ENCODE data around the gene NCAPG2. TPM values are rescaled to one million over a fixed set of nuclear protein-coding genes. Genes with fewer than 3 reads are reported as not detected.
"Not testable (repeated sequence)": the region's sequence is repeated elsewhere in the genome, so short reads cannot be mapped to it uniquely, and the experiment has no call there.

NCAPG2 gene
- total and polyA plus RNA-seq, 5 donors, result 2.3 to 8.5 (median 5.8) TPM

DNA sequence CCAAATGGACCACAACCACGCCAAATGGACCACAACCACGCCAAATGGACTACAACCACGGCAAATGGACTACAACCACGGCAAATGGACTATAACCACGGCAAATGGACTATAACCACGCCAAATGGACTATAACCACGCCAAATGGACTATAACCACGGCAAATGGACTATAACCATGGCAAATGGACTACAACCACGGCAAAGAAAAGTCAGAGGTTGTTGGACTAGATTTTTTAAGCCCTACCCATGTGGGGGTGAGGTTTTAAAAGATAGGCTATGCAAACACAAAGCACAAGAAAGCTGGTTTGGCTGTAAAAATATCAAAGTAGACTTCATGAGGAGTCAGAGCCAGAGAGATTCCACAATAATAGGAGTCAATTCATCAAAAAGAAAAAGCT lies 55.8 kb downstream of the NCAPG2 start:
- Histone ChIP-seq H3K27me3 (ENCODE audit: control insufficient read depth, insufficient read depth) (no peaks in the 10 kb centered on the region), H3K9me3 (ENCODE audit: control insufficient read depth, low read length) (no peaks in the 10 kb centered on the region), H3K4me3 (ENCODE audit: low read length) (no peak overlapping the region), H3K4me1 (ENCODE audit: control insufficient read depth, insufficient read depth, low read length) (peaks cover 2% of the 10 kb centered on the region), H3K27ac (ENCODE audit: low read length) (no peak overlapping the region)
- ATAC-seq, result no peak
- DNase-seq, result no peak
- intact Hi-C loops (cut with DNase I), result no loop called here
- 97% methylated on average over 9 of the region's 9 CpGs for WGBS

DNA sequence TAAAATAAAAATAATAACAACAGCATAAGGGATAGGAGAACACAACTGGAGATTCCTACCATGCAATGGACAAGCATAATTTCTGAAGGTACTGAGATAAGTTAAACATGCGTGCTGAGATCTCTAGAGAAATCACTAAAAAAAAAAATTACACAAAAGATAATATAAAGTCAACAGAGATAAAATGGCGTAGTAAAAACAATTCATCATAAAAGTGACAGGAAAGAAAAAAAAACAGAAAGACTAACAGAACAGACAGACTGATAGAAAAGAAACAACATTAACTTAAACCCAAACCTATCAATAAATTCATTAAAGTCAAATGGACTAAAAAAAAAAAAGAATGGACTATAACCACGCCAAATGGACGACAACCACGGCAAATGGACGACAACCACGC lies 56.4 kb downstream of the NCAPG2 start:
- Histone ChIP-seq H3K4me3 (ENCODE audit: low read length) (no peak overlapping the region), H3K27me3 (ENCODE audit: control insufficient read depth, insufficient read depth) (no peaks in the 10 kb centered on the region), H3K9me3 (ENCODE audit: control insufficient read depth, low read length) (no peaks in the 10 kb centered on the region), H3K27ac (ENCODE audit: low read length) (no peak overlapping the region), H3K4me1 (ENCODE audit: control insufficient read depth, insufficient read depth, low read length) (peaks cover 2% of the 10 kb centered on the region)
- no peak for DNase-seq
- 97% methylated on average over 7 of the region's 7 CpGs for WGBS
- intact Hi-C loops (cut with DNase I), result no loop called here
- ATAC-seq, result no peak

DNA sequence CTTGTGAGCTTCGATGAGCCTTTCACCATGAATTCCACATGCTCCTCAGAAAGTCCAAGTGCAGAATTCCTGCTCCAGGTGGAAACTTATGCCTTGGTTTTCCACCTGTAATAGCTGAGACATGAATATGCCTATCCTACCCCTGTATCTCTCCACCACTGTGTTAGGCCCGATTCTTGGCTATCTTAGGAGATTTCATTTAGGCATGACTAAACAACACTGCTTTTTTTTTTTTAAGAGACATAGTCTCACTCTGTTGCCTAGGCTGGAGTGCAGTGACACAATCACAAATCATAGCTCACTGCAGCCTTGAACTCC lies 57.2 kb downstream of the NCAPG2 start:
- Histone ChIP-seq H3K4me3 (ENCODE audit: low read length) (no peak overlapping the region), H3K27ac (ENCODE audit: low read length) (no peak overlapping the region), H3K4me1 (ENCODE audit: control insufficient read depth, insufficient read depth, low read length) (peaks cover 2% of the 10 kb centered on the region), H3K27me3 (ENCODE audit: control insufficient read depth, insufficient read depth) (no peaks in the 10 kb centered on the region), H3K9me3 (ENCODE audit: control insufficient read depth, low read length) (no peaks in the 10 kb centered on the region)
- DNase-seq (no peak), ATAC-seq (no peak)
- intact Hi-C loops (cut with DNase I), result no loop called here
- 92% methylated on average over 2 of the region's 2 CpGs for WGBS

DNA sequence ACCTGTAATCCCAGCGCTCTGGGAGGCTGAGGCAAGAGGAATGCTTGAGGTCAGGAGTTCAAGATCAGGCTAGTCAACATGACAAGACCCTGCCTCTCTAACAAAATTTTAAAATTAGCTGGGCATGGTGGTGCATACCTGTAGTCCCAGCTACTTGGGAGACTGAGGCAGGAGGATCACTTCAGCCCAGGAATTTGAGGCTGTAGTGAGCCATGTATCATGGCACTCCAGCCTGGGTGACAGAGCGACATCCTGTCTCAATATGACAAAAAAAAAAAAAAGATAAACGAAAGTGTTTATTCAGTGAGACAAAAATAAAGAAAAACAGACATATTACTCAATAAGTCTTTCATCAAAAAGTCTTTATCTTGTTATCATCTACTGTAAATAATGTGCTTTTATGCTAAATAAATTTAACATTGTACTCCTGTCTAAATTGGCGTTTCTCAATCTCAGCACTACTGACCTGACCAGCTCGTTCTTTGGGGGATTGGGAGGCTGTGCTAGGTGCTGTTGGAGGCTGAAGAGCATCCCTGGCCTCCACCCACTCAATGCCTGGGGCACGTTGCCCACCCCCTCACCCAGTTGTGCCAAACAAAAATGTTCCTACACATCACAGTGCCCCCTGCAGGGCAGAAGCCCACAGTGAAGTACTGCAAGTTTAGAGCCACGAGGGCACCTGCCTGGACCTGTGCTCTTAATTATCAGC lies 57.7 kb downstream of the NCAPG2 start:
- Histone ChIP-seq H3K4me3 (ENCODE audit: low read length) (no peak overlapping the region), H3K9me3 (ENCODE audit: control insufficient read depth, low read length) (no peaks in the 10 kb centered on the region), H3K27ac (ENCODE audit: low read length) (no peak overlapping the region), H3K4me1 (ENCODE audit: control insufficient read depth, insufficient read depth, low read length) (peaks cover 4% of the 10 kb centered on the region), H3K27me3 (ENCODE audit: control insufficient read depth, insufficient read depth) (no peaks in the 10 kb centered on the region)
- intact Hi-C loops (cut with DNase I), result no loop called here
- ATAC-seq (no peak), DNase-seq (no peak)
- WGBS, result 94% methylated on average over 7 of the region's 7 CpGs

DNA sequence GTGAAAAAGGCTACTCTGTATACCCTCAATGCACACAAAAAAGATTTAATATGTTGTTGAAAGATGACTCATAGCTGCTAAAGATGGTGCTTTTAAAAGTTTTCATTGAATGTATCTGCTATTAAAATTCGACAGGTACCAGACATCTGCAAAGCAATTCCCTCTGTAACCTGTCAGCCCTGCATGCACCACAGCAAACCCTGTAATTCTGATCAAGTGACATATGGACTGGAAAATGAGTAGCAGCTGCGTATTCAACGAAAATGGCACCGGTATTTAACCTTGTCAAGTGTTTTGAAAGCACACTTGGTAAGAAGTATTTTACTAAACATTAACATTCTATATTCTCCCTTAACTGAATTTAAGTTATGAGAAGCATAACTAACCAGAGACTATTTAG lies 58.8 kb downstream of the NCAPG2 start:
- 96% methylated on average over 4 of the region's 4 CpGs for WGBS
- peaks cover 4% of the 10 kb centered on the region for H3K4me1 ChIP-seq (ENCODE audit: control insufficient read depth, insufficient read depth, low read length)
- no peak for DNase-seq

DNA sequence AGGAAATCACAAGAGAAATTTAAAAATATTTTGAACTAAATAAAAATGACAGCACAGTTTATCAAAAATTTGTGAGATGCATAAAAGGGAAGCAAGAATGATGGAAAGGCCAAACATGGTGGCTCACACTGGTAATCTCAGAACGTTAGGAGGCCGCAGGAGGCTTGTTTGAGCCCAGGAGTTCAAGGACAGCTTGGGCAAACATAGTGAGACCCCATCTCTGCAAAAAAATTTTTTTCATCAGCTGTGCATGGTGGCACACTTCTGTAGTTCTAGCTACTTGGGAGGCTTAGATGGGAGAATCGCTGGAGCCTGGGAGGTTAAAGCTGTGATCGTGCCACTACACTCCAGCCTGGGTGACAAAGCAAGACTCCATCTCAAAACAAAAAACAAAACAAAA lies 62.5 kb downstream of the NCAPG2 start:
- Histone ChIP-seq H3K9me3 (ENCODE audit: control insufficient read depth, low read length) (no peaks in the 10 kb centered on the region), H3K27me3 (ENCODE audit: control insufficient read depth, insufficient read depth) (no peaks in the 10 kb centered on the region), H3K4me1 (ENCODE audit: control insufficient read depth, insufficient read depth, low read length) (peaks cover 2% of the 10 kb centered on the region), H3K4me3 (ENCODE audit: low read length) (no peak overlapping the region), H3K27ac (ENCODE audit: low read length) (no peak overlapping the region)
- no peak for ATAC-seq
- intact Hi-C loops (cut with DNase I), result no loop called here
- 99% methylated on average over 4 of the region's 4 CpGs for WGBS
- DNase-seq, result no peak

More for the DNA sequence above, 58.8 kb downstream of the NCAPG2 start:
- Histone ChIP-seq H3K27ac (ENCODE audit: low read length) (no peak overlapping the region), H3K9me3 (ENCODE audit: control insufficient read depth, low read length) (no peaks in the 10 kb centered on the region), H3K4me3 (ENCODE audit: low read length) (no peak overlapping the region), H3K27me3 (ENCODE audit: control insufficient read depth, insufficient read depth) (no peaks in the 10 kb centered on the region)
- intact Hi-C loops (cut with DNase I), result no loop called here
- no peak for ATAC-seq

DNA sequence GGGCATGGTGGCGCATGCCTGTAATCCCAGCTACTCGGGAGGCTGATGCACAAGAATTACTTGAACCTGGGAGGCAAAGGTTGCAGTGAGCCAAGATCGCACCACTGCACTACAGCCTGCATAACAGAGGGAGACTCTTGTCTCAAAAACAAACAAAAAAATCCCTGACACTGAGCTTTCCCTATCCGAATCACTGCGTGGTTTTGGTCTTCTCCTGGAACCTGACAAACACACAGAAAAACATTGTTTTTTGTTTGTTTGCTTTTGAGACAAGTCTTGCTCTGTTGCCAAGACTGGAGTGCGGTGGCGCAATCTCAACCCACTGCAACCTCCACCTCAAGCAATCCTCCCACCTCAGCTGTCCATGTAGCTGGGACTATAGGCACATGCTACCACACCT lies 66.6 kb downstream of the NCAPG2 start:
- Histone ChIP-seq H3K4me1 (ENCODE audit: control insufficient read depth, insufficient read depth, low read length) (peaks cover 2% of the 10 kb centered on the region), H3K9me3 (ENCODE audit: control insufficient read depth, low read length) (no peaks in the 10 kb centered on the region), H3K27me3 (ENCODE audit: control insufficient read depth, insufficient read depth) (no peaks in the 10 kb centered on the region), H3K4me3 (ENCODE audit: low read length) (no peak overlapping the region), H3K27ac (ENCODE audit: low read length) (no peak overlapping the region)
- DNase-seq (no peak), ATAC-seq (no peak)
- intact Hi-C loops (cut with DNase I), result no loop called here
- WGBS, result 91% methylated on average over 7 of the region's 7 CpGs

DNA sequence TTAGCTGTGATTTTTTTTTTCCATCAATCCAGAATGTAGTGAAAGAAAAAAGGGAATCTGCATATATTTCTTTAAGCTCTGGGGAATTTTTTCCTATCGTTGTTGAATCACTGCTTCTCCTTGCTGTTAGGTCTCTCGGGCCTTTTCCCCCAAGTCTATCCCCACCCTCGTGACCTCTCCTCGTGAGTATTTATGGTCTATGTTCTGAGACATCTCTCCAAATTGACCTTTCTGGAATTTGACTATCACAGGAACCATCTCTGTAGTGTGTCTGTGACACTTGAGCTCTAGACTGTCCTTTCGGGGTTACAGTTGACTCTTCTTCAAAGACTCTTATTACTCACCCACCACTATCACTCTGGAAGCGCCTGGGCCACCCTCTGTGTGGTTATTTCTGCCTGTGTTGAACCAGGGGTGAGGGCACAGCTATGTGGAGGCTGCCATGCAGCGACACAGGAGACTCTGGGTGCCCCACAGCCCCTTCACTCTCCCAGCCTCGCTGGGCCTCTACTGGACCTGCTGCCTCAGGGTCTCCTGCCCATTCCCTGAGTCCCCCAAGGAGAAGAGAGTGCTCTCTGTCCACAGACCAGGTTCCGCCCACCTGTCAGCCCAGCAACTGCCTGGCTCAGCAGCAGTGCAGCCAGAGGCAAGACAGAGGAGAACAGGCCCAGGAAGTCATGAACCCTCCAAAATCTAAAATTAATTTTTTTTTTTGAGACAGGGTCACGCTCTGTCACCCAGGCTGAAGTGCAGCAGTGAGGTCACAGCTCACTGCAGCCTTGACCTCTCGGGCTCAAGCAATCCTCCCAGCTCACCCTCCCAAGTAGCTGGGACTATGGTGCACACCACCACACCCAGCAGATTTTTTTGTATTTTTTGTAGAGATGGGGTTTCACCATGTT lies 71.3 kb downstream of the NCAPG2 start:
- Histone ChIP-seq H3K4me1 (ENCODE audit: control insufficient read depth, insufficient read depth, low read length) (no peaks in the 10 kb centered on the region), H3K27ac (ENCODE audit: low read length) (no peak overlapping the region), H3K9me3 (ENCODE audit: control insufficient read depth, low read length) (no peaks in the 10 kb centered on the region), H3K27me3 (ENCODE audit: control insufficient read depth, insufficient read depth) (no peaks in the 10 kb centered on the region), H3K4me3 (ENCODE audit: low read length) (no peak overlapping the region)
- no peak for DNase-seq
- intact Hi-C loops (cut with DNase I), result no loop called here
- WGBS, result 83% methylated on average over 11 of the region's 11 CpGs
- peak in 1 of 2 donors; percentile 64 for ATAC-seq

DNA sequence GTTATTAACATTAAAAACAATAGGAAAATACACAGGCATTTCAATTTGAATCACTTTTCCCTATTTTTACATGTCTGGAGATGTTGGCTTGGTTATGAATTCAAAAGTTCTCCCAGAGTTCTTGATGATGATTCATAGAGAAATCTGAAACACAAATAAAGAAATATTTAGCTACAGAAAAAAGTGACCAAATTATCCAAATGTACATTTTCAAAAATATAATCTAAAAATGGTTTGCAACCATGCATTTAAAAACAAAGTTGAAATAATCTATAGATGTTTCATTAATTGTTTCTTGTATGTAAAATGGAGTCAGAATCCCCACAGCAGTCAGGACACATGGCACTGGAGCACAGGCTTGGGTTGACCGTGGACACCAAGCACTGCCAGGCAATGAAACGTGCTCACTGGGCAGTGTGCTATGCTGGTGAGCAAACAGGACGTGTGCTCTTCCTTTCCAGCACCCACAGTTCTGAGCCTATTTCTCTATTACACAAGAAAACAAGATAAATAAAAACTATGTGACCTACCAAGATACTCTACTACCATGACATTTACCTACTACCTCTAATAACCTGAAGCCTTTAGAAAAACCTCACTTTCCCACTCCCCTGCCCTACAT lies 72.9 kb downstream of the NCAPG2 start:
- no peaks in the 10 kb centered on the region for H3K4me1 ChIP-seq (ENCODE audit: control insufficient read depth, insufficient read depth, low read length)
- DNase-seq (no peak), ATAC-seq (no peak)
- H3K9me3 ChIP-seq (ENCODE audit: control insufficient read depth, low read length), result no peaks in the 10 kb centered on the region
- no peaks in the 10 kb centered on the region for H3K27me3 ChIP-seq (ENCODE audit: control insufficient read depth, insufficient read depth)
- H3K4me3 ChIP-seq (ENCODE audit: low read length), result no peak overlapping the region
- intact Hi-C loops (cut with DNase I), result no loop called here
- WGBS, result 90% methylated on average over 3 of the region's 3 CpGs
- H3K27ac ChIP-seq (ENCODE audit: low read length), result no peak overlapping the region

DNA sequence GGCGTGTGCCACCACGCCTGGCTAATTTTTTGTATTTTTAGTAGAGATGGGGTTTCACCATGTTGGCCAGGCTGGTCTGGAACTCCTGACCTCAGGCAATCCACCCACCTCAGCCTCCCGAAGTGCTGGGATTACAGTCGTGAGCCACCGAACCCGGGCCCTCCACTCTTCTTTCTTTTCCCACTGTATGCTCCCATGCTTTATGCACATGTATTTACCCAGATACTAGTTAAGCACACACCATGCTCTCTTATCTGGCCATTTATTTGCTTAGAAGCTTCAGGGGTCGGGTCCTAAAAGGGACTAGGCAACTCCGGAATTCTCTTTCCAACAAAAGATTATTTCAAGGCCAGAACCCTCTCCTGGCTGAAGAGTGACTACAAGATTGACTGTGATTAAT lies 78.3 kb downstream of the NCAPG2 start:
- H3K9me3 ChIP-seq (ENCODE audit: control insufficient read depth, low read length); ATAC-seq; intact Hi-C loops (cut with DNase I); H3K27ac ChIP-seq (ENCODE audit: low read length); DNase-seq; H3K4me1 ChIP-seq (ENCODE audit: control insufficient read depth, insufficient read depth, low read length); H3K4me3 ChIP-seq (ENCODE audit: low read length); H3K27me3 ChIP-seq (ENCODE audit: control insufficient read depth, insufficient read depth): not testable (repeated sequence)
- WGBS, result 94% methylated on average over 8 of the region's 8 CpGs

DNA sequence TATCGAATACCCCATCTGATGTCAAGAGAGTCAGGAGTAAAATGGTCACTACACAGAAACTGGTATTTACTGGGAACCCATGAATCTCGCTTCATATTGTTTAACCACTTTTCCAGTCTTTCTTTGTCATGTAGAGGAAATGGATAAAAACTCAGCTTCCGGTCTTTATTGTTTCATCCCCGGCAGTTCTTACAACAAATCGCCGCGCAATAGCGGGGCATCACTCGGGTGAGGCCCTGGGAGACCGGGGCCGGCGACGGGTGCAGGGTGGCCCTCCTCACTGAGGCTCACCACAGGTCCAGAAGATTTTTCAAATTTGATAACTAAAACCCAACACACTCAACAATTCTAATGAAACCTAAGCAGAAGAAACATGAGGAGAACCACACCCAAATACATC lies 81.4 kb downstream of the NCAPG2 start:
- 86% methylated on average over 13 of the region's 13 CpGs for WGBS
- no peak overlapping the region for H3K27ac ChIP-seq (ENCODE audit: low read length)
- no peaks in the 10 kb centered on the region for H3K27me3 ChIP-seq (ENCODE audit: control insufficient read depth, insufficient read depth)
- no peaks in the 10 kb centered on the region for H3K4me1 ChIP-seq (ENCODE audit: control insufficient read depth, insufficient read depth, low read length)
- H3K4me3 ChIP-seq (ENCODE audit: low read length), result no peak overlapping the region
- H3K9me3 ChIP-seq (ENCODE audit: control insufficient read depth, low read length), result no peaks in the 10 kb centered on the region
- DNase-seq (no peak), ATAC-seq (no peak)
- intact Hi-C loops (cut with DNase I), result no loop called here

Data from right cardiac atrium (tissue), 5 donors.